KMS-11 (cell line): Measurements from ENCODE around the gene ERAL1.

ENCODE experiments used
- H2AFZ ChIP-seq: fragments of 200-600 bp; sonication (generic); 2 replicates; pipeline ENCODE4 v1.6.1; 2016; ENCODE audit warnings: antibody characterized with exemption, mixed run types, low read depth
- H3K27ac ChIP-seq: fragments of 200-600 bp; sonication (generic); 2 replicates; pipeline ENCODE4 v1.6.1; 2016; ENCODE audit warnings: mild to moderate bottlenecking, mixed run types
- H3K27me3 ChIP-seq: fragments of 200-600 bp; sonication (generic); 2 replicates; pipeline ENCODE4 v1.6.1; 2017; ENCODE audit warnings: mild to moderate bottlenecking, low read depth, mixed run types, moderate library complexity; ENCODE audit not compliant: insufficient read depth
- H3K36me3 ChIP-seq: fragments of 200-600 bp; sonication (generic); 2 replicates; pipeline ENCODE4 v1.6.1; 2017; ENCODE audit warnings: mild to moderate bottlenecking, mixed run types; ENCODE audit not compliant: insufficient read depth
- H3K4me1 ChIP-seq: fragments of 200-600 bp; sonication (generic); 2 replicates; pipeline ENCODE4 v1.6.1; 2016; ENCODE audit warnings: mild to moderate bottlenecking, low read depth, mixed run types; ENCODE audit not compliant: poor library complexity, severe bottlenecking
- H3K4me2 ChIP-seq: fragments of 200-600 bp; sonication (generic); 2 replicates; pipeline ENCODE4 v1.7.0; 2016; ENCODE audit warnings: mild to moderate bottlenecking, mixed run types
- H3K4me3 ChIP-seq: fragments of 200-600 bp; sonication (generic); IDR thresholded peaks from 2 replicates; pipeline ENCODE4 v1.6.1; 2017; ENCODE audit warnings: low read depth, low read length, mixed read lengths; ENCODE audit not compliant: insufficient read depth
- H3K79me2 ChIP-seq: fragments of 200-600 bp; sonication (generic); 2 replicates; pipeline ENCODE4 v1.6.1; 2016; ENCODE audit warnings: low read depth, mixed run types; ENCODE audit not compliant: insufficient read depth
- H3K9ac ChIP-seq: fragments of 200-600 bp; sonication (generic); 2 replicates; pipeline ENCODE4 v1.6.1; 2016; ENCODE audit warnings: mild to moderate bottlenecking, mixed run types
- H4K20me1 ChIP-seq: fragments of 200-600 bp; sonication (generic); 2 replicates; pipeline ENCODE4 v1.6.1; 2016; ENCODE audit warnings: mild to moderate bottlenecking, mixed run types; ENCODE audit not compliant: insufficient read depth
- TF ChIP-seq, protein P1 (sequence below): fragments of 200-600 bp; sonication (generic); conservative IDR thresholded peaks from 2 replicates; pipeline ENCODE4 v1.6.1; 2017; ENCODE audit warnings: low read depth, mild to moderate bottlenecking, antibody characterized with exemption, low read length, moderate library complexity, mixed read lengths

ERAL1 gene

DNA sequence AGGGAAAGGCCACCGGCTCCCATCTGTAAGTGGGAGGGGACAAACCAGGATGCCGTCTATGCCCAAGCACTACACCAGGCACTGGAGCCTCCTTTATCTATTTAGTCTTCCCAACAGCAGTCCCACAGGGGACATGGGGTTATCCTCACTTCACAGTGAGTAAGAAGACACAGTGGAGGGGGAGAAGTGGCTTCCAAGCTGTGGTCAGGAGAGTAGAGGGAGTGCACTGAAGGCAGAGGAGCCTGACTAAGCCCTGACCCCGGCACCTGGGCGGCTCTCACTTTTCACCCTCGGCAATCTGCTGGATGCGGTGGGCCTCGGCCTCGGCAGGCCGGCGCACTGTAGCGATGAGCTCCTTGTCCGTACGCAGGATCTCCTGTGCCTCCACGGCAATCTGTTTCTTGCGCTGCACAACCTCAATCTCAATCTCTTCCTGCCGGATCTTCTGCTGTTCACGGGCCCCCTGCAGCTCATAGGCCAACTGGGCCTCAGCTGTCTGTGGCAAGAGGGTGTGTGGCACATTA is 26.8 kb downstream of the ERAL1 start:
- no peaks in the 10 kb centered on the region for H3K27me3 ChIP-seq
- no peak overlapping the region for H2AFZ ChIP-seq
- H3K4me1 ChIP-seq, result no peaks in the 10 kb centered on the region
- H3K4me3 ChIP-seq, result no peak overlapping the region
- no peak overlapping the region for H3K27ac ChIP-seq
- H3K4me2 ChIP-seq, result no peak overlapping the region
- H3K9ac ChIP-seq, result no peak overlapping the region
- no peaks in the 10 kb centered on the region for H4K20me1 ChIP-seq
- TF ChIP-seq, protein P1, sequence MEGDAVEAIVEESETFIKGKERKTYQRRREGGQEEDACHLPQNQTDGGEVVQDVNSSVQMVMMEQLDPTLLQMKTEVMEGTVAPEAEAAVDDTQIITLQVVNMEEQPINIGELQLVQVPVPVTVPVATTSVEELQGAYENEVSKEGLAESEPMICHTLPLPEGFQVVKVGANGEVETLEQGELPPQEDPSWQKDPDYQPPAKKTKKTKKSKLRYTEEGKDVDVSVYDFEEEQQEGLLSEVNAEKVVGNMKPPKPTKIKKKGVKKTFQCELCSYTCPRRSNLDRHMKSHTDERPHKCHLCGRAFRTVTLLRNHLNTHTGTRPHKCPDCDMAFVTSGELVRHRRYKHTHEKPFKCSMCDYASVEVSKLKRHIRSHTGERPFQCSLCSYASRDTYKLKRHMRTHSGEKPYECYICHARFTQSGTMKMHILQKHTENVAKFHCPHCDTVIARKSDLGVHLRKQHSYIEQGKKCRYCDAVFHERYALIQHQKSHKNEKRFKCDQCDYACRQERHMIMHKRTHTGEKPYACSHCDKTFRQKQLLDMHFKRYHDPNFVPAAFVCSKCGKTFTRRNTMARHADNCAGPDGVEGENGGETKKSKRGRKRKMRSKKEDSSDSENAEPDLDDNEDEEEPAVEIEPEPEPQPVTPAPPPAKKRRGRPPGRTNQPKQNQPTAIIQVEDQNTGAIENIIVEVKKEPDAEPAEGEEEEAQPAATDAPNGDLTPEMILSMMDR, result no peak
- H3K79me2 ChIP-seq, result no peaks in the 10 kb centered on the region
- no peaks in the 10 kb centered on the region for H3K36me3 ChIP-seq

DNA sequence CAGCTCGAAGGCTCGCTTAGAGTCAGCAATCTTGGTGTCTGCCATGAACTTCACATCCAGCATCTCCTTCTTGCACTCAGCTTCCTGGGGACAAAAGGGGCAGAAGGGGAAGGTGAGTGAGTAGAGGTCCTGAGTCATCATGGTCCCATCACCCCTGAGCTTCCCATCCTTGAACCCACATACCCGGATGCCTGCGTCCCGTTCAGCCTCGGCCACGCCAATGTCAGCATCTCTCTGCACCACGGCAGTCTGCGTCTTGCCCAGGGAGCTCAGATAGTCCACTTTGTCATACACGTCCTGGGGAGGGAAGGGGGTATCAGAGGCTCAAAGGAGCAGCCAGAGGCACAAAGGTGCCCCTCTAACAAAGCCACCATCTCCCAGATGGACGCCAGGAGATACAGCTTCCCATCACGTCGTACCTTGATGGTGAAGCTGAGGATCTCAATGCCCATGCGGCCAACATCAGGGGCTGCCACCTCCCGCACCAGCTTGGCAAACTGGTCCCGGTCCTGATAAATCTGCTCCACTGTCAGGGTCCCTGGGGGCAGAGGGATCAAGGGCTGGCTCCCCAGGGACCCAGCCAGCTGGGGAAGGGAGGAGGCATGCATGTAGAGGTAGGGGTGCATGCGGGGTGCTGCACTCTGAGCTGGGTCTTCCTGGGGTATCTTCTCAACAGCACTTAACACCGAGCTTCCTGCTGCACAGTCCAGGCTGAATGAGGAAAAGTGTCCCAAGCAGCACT is 27.5 kb downstream of the ERAL1 start:
- no peak overlapping the region for H3K9ac ChIP-seq
- H3K36me3 ChIP-seq, result no peaks in the 10 kb centered on the region
- H3K79me2 ChIP-seq, result no peaks in the 10 kb centered on the region
- H3K4me1 ChIP-seq, result no peaks in the 10 kb centered on the region
- H3K27ac ChIP-seq, result no peak overlapping the region
- H2AFZ ChIP-seq, result no peak overlapping the region
- H4K20me1 ChIP-seq, result no peaks in the 10 kb centered on the region
- no peak overlapping the region for H3K4me2 ChIP-seq
- TF ChIP-seq, protein P1, result no peak
- H3K27me3 ChIP-seq, result no peaks in the 10 kb centered on the region
- no peak overlapping the region for H3K4me3 ChIP-seq

DNA sequence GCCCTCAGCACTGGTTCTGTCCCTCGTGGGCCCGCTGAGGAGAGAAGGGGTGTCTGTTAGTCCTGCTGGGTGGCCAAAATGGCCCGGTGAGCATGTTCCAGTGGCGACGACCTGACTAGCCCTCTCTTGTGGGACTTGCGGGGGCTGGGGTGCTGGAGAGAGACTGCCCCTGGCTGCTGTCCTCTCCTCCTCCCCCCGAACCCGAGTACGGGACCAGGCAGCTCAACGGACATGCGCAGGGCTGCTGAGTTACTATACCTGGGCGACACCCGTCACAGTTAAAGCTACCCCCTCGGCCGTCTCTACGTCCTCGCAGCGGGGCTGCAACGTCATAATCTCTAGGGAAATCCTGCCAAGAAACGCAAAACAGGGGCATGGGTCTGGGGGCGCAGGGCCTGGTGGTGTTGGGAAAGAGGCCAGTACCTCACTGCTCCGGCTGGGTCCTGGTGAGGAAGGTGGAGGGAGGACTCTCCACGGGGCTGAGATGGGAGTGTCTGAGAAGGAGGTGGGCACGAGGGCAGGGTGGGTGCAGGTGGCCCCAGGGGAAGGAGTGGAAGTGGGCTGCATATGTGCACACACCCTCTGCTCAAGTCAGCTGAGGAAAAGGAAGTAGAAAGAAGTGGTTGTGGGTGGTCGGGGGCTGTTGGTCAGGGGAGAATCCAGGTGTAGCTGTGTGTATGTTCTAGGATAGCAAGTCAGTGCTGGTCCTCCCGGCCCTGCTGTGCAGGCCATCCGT is 29.3 kb downstream of the ERAL1 start:
- H3K27me3 ChIP-seq, result no peaks in the 10 kb centered on the region
- TF ChIP-seq, protein P1, result no peak
- no peaks in the 10 kb centered on the region for H3K36me3 ChIP-seq

DNA sequence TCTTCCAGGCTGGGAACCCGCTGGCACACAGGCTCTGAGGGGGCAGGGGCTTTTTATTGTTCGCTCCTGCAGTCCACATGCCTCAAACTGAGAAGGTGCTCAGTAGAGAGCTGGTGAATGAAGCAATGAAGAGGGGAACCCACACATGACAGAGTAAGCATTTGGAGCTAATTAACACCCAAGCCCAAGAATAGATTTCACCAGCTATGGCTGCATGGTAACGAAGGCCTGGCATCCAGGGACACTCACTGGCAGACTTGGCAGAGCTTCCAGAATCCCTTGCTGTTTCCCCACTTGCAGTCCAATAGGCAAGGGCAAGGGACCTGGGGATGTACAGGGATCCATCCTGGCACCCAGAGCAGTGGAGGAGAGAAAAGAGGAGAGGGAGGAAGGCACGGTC is 30.5 kb downstream of the ERAL1 start:
- H3K4me3 ChIP-seq, result no peak overlapping the region
- H3K36me3 ChIP-seq, result no peaks in the 10 kb centered on the region
- no peaks in the 10 kb centered on the region for H3K27me3 ChIP-seq
- no peak overlapping the region for H2AFZ ChIP-seq
- no peak overlapping the region for H3K4me2 ChIP-seq
- H3K27ac ChIP-seq, result no peak overlapping the region
- TF ChIP-seq, protein P1, result no peak
- H3K9ac ChIP-seq, result no peak overlapping the region
- H3K4me1 ChIP-seq, result no peaks in the 10 kb centered on the region
- H4K20me1 ChIP-seq, result no peaks in the 10 kb centered on the region
- H3K79me2 ChIP-seq, result no peaks in the 10 kb centered on the region

More for the DNA sequence above, 29.3 kb downstream of the ERAL1 start:
- no peaks in the 10 kb centered on the region for H4K20me1 ChIP-seq
- no peak overlapping the region for H3K4me3 ChIP-seq
- H3K79me2 ChIP-seq, result no peaks in the 10 kb centered on the region
- H2AFZ ChIP-seq, result no peak overlapping the region
- H3K4me1 ChIP-seq, result no peaks in the 10 kb centered on the region
- no peak overlapping the region for H3K4me2 ChIP-seq
- H3K9ac ChIP-seq, result no peak overlapping the region
- no peak overlapping the region for H3K27ac ChIP-seq
